ENCODE results near the gene MIOS. TPM values are rescaled to one million over a fixed set of nuclear protein-coding genes. Genes with fewer than 3 reads are reported as not detected.

The MIOS gene
- total and polyA plus RNA-seq, 9 of the 15 experiments (the other 6 are each of a cell fraction or from before 2014, with no cell fraction given) = 7.8 to 47.8 (median 30.6) TPM

- TF ChIP-seq ZBTB5 (IDR thresholded peaks at IDR 0.05) (no peak), HES1 (IDR thresholded peaks at IDR 0.05; ENCODE audit: low read depth) (no peak), MECOM (CRISPR knock-in tag; IDR thresholded peaks at IDR 0.05) (no peak), ELF1 (tag; IDR thresholded peaks at IDR 0.05) (peak; percentile 71), ZNF655 (CRISPR knock-in tag; IDR thresholded peaks at IDR 0.05) (no peak), SP1 (CRISPR knock-in tag; IDR thresholded peaks at IDR 0.05) (peak; percentile 69; the same call in 1 of the 2 replicates), ZNF23 (CRISPR knock-in tag; IDR thresholded peaks at IDR 0.05) (no peak), GATA2 (CRISPR knock-in tag; IDR thresholded peaks at IDR 0.05) (no peak), SP2 (IDR thresholded peaks at IDR 0.05; ENCODE audit: extremely low read depth, low read depth, low read length, poor library complexity, severe bottlenecking) (no peak), DMBX1 (CRISPR knock-in tag; IDR thresholded peaks at IDR 0.05; ENCODE audit: borderline replicate concordance) (no peak), ZNF407 (IDR thresholded peaks at IDR 0.05; ENCODE audit: low read depth) (no peak), THRB (CRISPR knock-in tag; conservative IDR thresholded peaks at IDR 0.05) (no peak), GTF2E2 (tag; IDR thresholded peaks at IDR 0.05) (peak; percentile 91)
Observed at GRCh38 chr7:7566651-7567611, at the start of gene MIOS (continued).

All from K562 (cell line).